NCI-H82 treated with DMSO at 0.1 percent for 48 hours (cell line): ENCODE results near the gene TMEM63A.
A peak's percentile ranks its signal among the peaks of the same experiment; 100 is the strongest.
"Not testable (repeated sequence)": the region's sequence is repeated elsewhere in the genome, so short reads cannot be mapped to it uniquely, and the experiment has no call there.

Source experiments
- DNase-seq: peaks from one replicate; lab custom pipeline; 2025; ENCODE audit not compliant: unreplicated experiment; lab: John Stamatoyannopoulos, UW

TMEM63A gene

GRCh38 chr1:225881959-225882693, at the start of gene TMEM63A:
Gene TMEM63A, minus strand, starts transcription at chr1:225882380. Its CDS starts 4,800 bp downstream, at chr1:225877580.
- DNase-seq = no peak

- peak; percentile 63 for DNase-seq
These were observed 49.3 kb upstream of the TMEM63A start for GRCh38 chr1:225931270-225932136.

GRCh38 chr1:225930566-225930965, 48.4 kb upstream of the TMEM63A start:
- DNase-seq = no peak

DNA sequence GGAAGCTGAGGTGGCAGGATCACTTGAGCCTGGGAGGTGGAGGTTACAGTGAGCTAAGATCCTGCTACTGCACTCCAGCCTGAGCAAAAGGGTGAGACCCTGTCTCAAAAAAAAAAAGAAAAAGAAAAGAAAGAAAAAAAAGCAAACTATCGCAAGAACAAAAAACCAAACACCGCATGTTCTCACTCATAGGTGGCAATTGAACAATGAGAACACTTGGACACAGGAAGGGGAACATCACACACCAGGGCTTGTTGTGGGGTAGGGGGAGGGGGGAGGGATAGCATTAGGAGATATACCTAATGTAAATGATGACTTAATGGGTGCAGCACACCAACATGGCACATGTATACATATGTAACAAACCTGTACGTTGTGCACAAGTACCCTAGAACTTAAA, 47.3 kb upstream of the TMEM63A start:
- DNase-seq = not testable (repeated sequence)

- peak; percentile 75 for DNase-seq
These were observed 46.3 kb upstream of the TMEM63A start for GRCh38 chr1:225928186-225929175.

DNA sequence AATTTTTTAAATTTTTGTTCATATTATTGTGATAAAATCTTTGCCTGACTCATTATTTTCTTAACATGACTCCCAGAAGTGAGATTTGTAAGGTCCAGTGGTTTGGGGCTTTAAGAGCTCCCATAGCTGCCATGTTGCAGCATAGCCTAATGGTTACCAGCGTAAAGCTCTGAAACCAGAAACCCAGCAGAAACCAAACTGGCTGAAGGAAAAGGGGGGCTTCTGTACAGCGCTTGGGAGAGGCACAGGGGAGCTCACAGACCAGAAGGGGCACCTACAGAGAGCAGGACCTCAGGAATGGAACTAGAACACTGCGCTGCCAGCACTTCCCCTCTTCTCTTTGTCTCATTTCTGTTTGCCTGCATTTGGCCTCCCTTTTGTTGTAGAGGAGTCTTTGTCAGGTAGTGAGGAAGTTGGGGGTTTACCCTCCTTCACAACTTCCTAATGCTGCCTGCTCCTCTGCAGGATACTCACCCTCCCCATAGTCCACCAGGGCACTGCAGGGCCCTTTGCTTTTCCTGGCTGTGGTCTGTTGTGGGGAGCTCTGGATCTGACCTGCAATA, 44.5 kb upstream of the TMEM63A start:
- DNase-seq = no peak

DNA sequence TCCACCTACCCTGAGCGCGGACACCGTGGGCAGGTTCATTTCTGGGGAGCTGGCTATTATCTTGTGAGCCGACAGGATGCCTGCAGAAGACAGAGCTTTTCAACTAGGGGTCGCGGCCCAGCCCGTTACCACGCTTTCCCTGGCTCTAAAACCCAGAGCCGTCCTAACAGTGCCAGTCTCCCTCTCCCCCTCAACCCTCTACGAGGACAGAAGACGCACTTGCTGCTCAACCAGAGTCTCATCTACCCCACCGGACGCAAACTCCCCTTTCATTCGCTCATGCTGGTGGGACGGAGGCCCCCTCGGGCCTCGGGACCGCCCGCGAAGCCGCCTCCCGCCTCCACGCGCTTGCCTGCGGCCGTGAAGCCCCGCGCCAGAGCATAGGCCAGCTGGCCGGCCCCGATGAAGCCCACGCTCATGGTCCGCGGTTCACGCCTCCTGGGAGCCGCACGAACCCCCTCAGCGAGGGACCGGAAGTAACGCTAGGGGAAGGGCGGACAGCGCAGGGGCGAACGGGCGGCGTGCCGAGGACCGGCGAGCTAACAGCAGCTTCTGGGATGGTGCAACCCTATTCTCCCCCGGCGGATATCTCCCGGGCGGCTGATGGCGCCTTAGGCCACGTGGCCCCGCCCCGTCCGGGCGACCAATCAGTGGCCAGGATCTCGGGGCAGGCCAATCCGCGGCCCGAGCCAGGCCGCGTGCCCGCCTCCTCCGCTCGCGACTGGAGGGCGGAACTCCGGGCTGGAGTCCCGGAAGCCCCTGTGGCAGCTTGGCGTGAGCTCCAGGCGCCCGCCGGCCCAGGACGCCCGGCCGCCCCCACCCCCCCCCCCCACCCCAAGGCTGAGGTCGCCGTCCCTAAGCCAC, 41.7 kb upstream of the TMEM63A start, which contains the start of gene PYCR2:
Gene PYCR2 (minus strand): TSS at position 559 of the 864 bp plus-strand sequence. CDS start 140 bp downstream, at position 419.
- peak; percentile 87 for DNase-seq

DNA sequence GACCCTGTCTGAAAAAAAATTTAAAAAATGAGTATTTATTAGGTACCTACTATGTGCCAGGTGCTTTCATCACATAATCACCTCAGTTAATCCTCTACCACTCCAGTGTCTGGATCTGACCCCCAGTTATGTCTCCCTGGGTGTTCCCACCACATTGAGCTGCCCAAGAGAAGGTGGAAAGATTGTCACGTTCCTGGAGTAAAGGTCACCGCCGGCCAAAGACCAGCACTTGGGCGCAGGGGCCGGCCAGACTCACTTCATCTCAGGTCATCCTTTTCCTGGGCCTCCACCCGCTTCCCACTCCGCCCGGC, 41.2 kb upstream of the TMEM63A start:
- DNase-seq = no peak

GRCh38 chr1:225921734-225922709, 39.8 kb upstream of the TMEM63A start:
- no peak for DNase-seq

- DNase-seq = no peak
These were observed 37.7 kb upstream of the TMEM63A start for GRCh38 chr1:225919906-225920305.

- DNase-seq = no peak
These were observed 36.1 kb upstream of the TMEM63A start for GRCh38 chr1:225918280-225918679.

DNA sequence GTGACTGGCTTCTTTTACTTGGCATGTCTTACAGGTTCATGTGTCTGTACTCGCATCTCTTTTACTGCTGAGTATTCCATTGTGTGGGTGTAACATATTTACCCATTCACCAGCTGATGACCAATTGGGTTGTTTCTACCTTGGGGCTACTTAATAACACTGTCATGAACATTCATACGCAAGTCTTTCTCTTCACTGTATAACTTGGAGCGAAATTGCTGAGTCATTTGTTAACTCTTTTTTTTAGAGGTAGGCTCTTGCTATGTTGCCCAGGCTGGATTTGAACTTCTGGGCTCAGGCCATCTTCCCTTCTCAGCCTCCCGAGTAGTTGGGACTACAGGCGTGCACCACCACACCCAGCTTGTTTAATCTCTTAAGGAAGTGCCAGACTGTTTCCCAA, 35.4 kb upstream of the TMEM63A start:
- DNase-seq = no peak

- no peak for DNase-seq
These were observed 34.9 kb upstream of the TMEM63A start for GRCh38 chr1:225917101-225917500.

- no peak for DNase-seq
These were observed 33.4 kb upstream of the TMEM63A start for GRCh38 chr1:225915538-225915991.

DNA sequence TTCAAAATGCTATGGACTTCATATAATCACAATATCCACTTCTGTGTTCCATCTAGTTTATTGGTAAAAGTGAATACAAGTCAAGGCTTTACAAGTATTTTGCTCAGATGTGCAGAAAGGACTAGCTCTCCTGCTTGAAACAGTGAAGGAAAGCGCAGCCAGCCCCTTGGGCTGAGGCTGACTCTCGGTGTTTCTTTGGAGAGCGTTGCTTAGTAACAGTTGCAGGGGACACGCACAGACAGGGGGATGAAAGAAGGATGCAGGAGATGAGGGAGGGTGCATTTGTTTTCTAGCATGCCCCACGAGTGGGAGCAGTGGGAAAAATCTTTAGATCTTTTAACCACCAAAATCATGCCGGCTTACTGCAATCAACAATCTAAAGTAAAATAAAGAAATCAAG, 32.8 kb upstream of the TMEM63A start:
- no peak for DNase-seq

DNA sequence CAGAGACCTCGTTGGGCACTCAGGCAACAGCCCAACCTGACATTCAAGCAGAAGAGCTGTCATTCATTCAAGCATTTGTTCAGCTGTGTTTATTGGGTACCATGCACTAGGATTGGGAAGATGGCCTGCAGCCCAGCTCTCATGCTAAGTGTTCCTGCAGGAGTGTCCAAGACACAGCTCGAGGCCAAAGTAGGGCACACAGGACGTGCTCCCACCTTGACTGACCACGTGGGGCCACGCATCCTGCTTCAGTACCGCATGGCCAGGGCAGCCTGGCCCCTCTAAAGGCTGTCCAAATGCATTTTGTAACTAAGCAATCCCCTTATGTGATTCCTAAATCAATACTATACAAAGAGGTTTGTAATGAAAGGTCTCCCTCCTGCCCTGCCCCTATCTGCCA, 32.2 kb upstream of the TMEM63A start:
- DNase-seq = no peak

DNA sequence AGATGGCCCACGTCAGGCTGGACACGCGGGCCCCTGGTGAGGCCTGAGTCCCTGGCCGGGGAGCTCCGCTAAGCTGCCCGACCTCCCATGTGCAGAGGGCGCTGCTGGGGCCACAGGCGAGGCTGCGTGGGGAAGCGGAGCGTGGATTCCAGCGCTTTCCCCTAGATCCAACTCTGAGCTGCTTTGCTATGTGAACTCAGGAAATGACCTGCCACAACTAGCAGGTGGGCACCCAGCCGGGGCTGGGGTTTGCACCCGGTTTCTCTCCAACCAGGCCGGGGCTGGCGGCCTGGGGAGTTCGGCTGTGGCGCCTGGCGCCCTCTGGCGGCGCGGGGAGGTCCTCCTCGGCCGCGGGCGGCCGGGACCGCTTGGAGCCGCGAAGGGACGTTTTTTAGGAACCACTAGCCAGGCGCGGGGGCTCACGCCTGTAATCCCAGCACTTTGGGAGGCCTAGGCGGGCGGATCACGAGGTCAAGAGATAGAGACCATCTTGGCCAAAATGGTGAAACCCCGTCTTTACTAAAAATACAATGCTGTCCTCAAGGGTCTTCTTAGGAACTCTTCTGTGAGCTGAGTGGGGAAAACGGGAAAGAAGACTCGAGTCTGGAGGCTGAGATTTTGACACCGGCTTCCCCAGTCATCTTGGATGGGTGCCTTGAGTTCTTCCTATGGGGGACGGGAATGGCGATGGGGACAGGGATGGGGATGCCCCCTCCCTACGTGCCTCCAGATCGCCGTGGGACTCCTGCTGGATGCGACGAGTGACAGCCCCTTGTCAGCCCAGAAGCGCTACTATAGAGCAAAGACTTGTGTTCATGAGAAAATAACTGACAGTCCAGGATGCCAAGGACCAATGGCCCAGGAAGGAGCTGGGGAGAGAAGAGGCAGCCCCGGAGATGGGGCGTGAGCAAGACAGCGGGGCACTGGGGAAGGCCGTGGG, 29.3 kb upstream of the TMEM63A start:
- DNase-seq = no peak
